Ammon's horn (tissue), 1 donor: ENCODE data around the gene TPM3.
A peak's percentile ranks its signal among the peaks of the same experiment; 100 is the strongest.
"Not testable (repeated sequence)": the region's sequence is repeated elsewhere in the genome, so short reads cannot be mapped to it uniquely, and the experiment has no call there.

ENCODE experiments used
- DNase-seq: peaks from one replicate; pipeline ENCODE4 v3.0.0-alpha.2; 2016; ENCODE audit warnings: low spot score

The TPM3 gene

DNA sequence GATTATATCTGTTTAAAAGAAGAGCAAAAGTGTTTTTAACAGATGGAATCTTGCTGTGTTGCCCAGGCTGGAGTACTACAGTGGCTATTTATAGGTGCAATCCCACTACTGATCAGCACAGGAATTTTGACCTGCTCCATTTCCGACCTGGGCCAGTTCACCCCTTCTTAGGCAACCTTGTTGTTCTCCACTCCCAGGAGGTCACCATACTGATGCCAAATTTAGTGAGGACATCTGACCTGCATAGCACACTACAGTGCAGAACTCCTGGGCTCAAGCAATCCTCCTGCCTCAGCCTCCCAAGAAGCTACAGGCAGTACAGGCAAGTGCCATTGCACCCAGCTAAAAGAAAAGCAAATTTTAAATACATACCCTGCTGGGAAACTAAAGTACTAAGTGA lies 25.7 kb downstream of the TPM3 start:
- no peak for DNase-seq

DNA sequence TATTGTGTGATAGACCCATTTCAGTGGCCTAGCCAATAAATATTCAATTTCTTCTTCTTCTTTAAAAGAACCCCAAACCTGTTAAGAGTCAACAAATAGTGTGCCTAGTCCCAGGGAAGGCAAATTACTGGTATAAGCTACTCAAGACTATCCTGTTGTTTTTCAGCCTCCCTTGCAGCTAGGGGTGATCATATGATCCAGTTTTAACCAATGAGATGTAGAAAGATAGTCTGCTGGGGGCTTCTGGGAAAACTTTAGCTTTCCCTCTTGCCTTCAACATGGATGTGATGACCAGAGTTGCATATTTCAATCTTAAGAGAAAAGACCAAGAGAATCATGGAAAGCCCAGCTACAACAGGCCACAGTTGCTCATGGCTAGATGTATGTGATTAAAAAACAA lies 32.3 kb downstream of the TPM3 start:
- DNase-seq = no peak

DNA sequence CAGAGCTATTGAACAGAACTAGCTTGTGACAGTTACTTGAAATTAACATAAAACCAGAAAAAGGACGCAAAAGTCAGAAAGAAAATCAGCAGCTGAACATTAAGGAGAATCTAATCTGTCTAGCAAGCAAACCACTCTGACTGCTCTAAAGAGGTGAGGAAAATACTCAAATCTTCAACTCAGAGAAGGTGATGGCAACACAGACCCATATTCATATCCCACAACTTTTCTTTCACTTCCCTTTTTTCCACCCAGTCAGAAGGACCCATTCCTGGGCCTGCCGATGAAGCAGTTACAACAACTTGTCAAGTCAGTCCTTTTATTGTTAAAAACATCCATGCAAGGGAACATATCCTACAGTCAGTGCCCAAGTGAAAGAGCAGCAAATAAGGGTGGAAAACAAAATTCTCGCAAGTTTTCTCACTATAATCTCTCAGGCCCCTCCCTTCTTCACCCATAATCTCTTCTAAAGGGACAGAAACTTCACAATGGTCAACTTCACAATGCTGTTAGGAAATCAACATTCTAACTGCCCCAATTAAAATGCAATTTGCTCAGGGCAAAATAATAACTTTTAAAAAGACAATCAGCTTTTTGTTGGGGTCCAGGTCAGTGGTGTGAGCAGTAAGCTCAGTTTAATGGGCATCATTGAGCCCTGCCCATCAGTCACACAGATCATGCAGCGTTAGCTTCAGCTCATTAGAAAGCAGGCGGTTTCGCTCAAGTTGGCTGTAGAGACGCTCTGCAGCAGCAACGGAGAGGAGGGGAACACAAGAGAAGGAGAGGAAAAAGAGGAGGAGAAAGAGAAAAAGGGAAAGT lies 33.4 kb downstream of the TPM3 start:
- no peak for DNase-seq

DNA sequence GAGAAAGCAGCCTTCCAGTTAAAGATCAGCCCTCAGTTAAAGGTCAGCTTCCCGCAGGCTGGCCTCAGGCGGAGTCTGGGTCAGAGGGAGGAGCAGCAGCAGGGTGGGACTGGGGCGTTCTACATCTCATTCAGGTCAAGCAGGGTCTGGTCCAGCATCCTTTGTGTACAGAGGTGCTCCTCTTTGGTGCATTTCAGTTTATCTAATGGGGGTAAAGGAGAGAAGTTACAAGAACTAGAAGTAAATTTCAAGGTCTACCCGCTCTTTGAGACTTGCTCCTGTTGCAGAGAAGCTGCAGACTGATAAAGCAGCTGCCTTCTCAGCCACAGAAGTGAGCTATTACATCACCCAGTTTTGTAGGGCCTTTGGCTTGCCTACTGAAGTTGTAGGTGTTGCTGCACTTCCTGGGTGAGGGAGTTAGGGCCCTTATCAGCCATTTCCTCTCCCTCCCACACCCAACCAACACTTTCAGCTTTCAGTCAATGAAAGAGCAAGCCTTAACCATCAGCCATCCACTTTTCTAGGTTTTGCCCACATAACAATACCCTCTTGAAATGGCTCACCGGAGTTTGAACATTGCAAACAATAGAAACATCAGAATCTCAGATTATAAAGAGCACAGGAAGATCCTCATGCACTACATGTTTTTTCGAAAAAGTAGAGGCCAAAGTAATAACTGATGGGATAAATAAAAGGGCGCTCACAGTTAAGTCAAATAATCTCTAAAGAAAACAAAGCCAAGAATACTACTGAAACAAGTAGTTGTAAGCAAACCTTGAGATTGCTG lies 34.2 kb downstream of the TPM3 start:
- DNase-seq = peak; percentile 39

DNA sequence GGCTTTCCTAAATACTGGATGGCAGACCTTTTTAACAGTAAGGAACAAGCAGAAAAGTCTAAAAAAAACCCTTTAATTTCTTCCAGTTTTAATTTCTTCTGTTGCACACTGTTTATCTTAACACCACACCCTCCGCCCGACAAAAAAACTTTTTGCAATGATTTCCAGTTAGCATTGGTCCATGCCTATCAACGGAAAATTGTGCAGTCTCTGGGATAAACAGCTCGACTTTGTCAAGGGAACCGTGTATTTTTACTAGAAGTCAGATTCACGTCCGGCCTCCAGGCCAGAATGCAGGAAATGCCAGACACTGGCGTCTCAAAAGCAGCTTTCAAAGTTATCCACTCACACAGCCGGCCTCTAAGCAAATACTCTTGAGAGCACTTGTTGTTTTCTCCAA lies 36.6 kb downstream of the TPM3 start:
- no peak for DNase-seq

DNA sequence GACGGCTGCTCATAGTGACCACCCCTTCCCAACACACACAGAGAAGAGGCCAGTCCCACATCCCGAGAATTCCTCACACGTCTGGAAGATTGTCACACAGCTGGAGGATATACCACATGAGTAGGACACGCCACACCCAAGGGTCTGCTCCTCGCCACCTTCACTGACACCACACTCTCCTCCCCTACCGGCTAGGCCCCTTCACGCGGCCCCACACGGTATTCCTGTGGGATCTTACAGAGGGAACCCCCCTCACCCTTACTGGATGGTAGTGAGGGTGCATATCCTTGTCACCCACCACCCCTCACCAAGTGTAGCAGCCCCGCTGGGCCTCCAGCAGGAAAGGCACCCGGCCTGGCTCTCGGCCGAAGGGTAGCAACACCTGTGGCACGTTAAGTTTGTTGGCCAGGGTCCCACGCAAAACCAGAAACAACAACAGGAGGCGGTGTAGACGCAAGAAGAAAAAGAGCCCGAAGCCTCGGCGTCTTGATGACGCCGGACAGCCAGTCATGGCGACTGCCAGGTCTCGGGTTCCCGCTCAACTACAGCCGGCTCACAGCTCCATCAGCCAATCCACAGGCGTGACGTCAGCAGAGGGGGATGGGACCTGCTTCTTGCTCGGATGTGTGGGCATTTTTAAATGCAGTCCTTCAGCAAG lies 37.2 kb downstream of the TPM3 start, which contains the start of gene NUP210L:
Gene NUP210L (minus strand): TSS at position 540 of the 658 bp plus-strand sequence.
- DNase-seq = no peak

DNA sequence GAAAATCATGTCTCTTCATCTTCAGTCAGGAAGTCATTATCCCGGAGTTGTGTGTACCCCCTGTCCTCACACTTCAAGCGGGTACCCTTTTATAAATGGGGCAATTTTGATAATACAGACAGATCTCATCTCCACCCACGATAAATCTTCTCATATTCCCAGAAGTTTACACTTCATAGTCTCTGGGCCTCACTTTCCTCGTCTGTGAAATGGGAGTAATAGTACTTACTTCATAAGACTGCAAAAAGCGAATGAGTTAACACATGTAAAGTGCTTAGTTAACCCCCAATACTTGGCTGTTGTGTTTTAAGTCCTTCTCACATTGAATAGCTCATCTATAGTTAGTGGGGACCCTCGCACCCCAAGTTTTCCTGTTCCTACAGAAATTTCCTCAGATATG lies 37.8 kb downstream of the TPM3 start:
- DNase-seq = no peak

DNA sequence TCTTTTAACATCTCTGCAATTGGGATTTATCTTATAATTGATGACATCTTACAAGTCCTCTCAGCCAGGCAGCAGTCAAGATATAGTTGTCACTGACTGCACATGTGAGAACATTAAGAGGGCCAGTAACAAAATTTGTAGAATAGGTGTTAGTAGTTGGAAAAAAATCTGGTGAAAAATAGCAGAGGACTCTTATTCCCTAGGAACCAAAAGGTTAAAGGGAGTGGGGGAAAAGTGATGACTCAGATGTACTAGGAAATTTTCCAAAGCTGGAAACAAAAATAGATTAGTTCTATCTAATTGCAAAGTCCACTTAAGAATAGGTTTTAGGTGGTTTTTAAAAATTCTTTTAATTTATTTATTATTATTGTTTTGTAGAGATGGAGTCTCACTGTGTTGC lies 40.6 kb downstream of the TPM3 start:
- no peak for DNase-seq

DNA sequence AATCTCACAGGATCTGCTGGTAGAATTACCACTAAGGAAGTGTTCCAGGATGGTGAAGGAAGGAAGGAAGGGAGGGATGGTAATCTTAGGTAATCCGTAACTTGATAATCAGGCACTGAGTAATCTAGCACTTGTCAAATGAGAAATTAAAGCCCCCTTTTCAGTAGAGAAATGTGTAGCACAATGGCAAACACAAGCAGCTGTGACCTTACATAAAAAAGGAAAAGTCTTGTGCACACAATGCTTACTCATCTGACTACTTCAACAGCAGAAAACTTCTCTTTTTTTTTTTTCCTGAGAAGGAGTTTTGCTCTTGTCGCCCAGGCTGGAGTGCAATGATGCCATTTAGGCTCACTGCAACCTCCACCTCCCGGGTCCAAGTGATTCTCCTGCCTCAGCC lies 43.1 kb downstream of the TPM3 start:
- no peak for DNase-seq

DNA sequence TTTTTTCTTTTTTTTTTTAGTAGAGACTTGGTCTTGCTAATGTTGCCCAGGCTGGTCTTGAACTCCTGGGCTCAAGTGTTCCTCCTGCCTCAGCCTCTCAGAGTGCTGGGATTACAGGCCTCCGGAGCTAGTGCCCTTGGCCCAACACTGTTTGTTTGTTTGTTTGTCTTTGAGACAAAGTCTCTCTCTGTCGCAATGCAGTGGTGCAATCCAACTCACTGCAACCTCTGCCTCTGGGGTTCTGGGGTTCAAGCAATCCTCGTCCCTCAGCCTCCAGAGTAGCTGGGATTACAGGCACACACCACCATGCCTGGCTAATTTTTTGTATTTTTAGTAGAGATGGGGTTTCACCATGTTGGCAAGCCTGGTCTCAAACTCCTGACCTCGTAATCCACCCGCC lies 44.4 kb downstream of the TPM3 start:
- DNase-seq = not testable (repeated sequence)

DNA sequence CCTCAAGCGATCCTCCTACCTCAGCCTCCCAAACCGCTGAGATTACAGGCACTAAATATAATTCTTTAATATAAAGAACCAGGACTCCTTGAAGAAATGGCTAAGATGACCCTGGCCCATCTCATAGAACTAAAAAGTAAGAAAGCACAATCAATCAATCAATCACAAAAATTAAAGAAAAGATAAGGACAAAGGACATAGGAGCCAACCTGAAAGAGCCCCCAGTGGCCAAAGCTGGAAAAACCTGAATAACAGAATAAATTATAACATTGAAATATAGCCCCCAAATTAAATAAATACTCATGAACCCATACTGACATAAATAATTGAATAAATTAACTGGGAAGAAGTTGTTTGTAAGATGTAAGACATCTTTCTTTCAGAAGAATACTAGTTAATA lies 45.9 kb downstream of the TPM3 start:
- no peak for DNase-seq

DNA sequence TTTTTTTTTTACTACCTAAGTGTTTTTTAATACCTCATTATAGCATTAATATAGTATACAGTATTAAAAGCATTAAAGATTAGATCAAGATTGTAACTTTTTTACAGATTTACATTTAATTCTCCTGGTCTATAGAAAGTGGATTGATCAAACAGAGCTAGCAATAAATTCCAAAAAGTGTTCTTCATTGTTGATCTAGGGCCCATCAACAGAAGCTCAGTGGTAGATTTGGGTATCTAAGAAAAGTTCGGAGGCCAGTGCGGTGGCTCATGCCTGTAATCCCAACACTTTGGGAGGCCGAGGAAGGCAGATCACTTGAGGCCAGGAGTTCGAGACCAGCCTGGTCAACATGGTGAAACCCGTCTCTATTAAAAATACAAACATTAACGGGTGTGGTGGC lies 49.5 kb downstream of the TPM3 start:
- no peak for DNase-seq

DNA sequence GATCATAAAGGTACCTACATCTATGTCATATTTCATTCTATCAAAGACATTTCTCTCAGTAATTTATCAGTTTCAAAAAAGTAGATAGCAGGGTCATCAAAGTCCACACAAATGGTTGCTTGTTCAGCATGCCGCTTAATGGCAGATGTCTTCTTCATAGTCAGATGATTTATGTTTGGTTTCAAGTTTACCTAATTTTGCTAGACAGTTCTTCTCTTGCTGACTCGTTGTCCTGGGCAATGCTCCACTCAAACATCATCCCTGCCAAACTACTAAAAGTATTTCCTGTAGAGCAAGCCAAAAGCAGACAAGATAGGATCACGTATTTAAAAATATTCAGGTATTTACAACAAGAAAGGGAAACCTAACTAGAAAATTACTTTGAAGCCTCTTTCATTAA lies 50.7 kb downstream of the TPM3 start:
- DNase-seq = no peak

DNA sequence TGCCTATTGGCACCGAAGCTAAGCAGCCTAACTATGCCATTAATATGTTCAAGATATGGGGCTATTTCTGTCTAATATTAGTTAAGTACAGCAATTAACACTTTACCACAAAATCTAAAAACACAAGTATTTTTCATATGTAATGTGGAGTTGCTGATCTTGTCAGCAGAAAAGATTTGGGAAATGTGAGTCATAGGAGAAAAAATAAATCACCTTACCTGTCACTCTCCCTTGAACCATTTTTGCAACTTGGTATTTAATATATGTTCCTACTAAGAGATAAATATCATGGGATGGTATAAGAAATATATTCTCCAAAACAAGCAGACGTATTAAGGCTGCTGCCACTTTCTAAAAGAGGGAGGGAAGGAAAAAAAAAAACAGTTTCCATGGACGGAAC lies 54.0 kb downstream of the TPM3 start:
- no peak for DNase-seq

DNA sequence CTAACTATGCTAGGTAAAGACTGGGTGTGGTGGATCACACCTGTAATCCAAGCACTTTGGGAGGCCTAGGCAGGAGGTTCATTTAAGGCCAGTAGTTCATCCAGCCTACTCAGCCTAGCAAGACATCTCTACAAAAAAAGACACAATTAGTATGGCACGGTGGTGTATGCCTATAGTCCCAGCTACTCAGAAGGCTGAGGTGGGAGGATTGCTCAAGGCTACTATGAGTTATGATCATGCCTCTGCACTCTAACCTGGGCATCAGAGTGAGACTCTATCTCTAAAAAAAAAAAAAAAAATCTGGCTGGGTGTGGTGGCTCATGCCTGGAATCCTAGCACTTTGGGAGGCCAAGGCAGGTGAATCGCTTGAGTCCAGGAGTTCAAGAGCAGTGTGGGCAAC lies 58.6 kb downstream of the TPM3 start:
- no peak for DNase-seq

DNA sequence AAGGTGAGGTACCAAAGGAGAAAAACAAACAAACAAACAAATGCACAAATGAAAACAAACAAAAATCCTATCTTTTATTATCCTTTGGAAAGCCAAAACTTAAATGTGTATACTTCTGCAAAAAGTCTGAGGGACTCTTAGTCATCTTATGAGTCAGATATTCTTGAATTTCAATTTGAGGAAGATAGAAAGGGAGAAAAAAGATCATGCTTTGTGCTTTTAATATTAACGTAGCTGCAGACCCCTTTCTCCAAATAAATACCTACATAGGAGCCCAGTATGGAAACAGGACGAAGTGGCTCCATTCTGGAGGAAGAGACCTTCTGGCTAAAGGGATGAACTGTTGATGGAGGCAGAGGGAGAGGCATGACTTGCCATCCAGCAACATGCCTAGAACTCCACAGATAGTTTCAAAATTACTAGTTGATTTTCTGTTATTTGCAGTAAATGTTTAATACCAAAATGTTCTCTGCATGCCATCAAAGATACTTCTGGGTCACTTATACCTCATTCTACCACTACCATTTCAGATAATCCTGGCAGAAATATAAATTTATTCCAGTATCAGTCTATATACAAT lies 62.4 kb downstream of the TPM3 start:
- no peak for DNase-seq

DNA sequence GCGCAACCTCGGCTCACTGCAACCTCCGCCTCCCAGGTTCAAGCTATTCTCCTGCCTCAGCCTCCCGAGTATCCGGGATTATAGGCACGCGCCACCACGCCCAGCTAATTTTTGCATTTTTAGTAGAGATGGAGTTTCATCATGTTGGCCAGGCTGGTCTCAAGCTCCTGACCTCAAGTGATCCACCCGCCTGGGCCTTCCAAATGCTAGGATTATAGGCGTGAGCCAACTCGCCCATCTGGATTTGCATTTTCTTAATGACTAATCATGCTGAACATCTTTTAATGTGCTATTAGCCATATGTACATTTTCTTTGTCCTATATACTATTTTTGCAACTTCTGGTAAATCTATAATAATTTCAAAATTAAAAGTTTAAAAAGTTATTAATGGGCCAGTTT lies 68.7 kb downstream of the TPM3 start:
- DNase-seq = not testable (repeated sequence)

DNA sequence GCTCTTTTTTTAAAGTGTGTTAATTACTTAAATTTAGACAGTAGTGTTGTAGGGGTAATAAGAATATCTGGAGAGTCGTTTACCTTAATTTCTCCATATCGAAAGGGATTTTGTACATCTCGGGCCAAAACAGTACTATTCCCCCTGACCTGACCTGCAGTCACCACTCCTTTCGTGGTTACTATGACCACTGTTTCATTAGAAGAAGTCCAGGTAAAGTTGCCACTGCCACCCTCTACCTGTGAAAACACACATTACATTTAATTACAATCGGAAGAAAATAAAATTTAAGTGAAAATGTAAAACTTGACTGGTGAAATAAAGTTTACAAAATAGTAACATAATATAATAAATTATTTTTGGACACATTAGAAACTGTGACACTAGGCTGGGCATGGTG lies 74.3 kb downstream of the TPM3 start:
- no peak for DNase-seq

DNA sequence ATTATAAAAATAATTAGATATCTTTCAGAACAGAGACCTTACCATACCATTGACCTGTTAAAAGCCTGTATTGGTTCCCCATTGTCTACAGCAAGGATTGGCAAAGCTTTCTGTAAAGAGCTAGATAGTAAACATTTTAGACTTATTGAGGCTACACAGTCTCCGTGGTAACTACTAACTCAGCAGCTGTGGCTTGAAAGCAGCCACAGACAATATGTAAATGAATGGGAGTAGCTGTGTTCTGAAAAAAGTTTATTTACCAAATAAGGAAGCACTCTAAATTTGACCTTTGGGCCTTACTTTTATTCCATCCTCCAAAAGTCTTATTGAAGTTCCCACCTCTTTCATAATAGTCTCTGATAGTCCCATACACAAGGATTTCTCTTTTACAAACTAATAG lies 76.7 kb downstream of the TPM3 start:
- DNase-seq = peak; percentile 2
